ENCODE data around the gene PSMB3.
"Not testable (repeated sequence)": the region's sequence is repeated elsewhere in the genome, so short reads cannot be mapped to it uniquely, and the experiment has no call there.

PSMB3 gene

GRCh38 chr17:38779965-38780752 lies 27.6 kb downstream of the PSMB3 start:
- H3K27me3 ChIP-seq (replicated peaks; ENCODE audit: control insufficient read depth, insufficient read depth, low read length, poor library complexity, severe bottlenecking), result no peaks in the 10 kb centered on the region
- no peak for DNase-seq
- no peaks in the 10 kb centered on the region for H3K4me1 ChIP-seq (ENCODE audit: control insufficient read depth, insufficient read depth, low read length, poor library complexity, severe bottlenecking)
- H3K36me3 ChIP-seq (ENCODE audit: control insufficient read depth, insufficient read depth, low read length), result peaks cover 85% of the 10 kb centered on the region
- H3K27ac ChIP-seq (ENCODE audit: insufficient read depth, low read length, poor library complexity, severe bottlenecking), result no peak overlapping the region
- no peaks in the 10 kb centered on the region for H3K9me3 ChIP-seq (ENCODE audit: control insufficient read depth, low read length)
- no peak overlapping the region for H3K4me3 ChIP-seq (ENCODE audit: insufficient read depth, low read depth, low read length, poor library complexity, severe bottlenecking)

- H3K36me3 ChIP-seq (ENCODE audit: control insufficient read depth, insufficient read depth, low read length), result peaks cover 77% of the 10 kb centered on the region
- no peaks in the 10 kb centered on the region for H3K4me1 ChIP-seq (ENCODE audit: control insufficient read depth, insufficient read depth, low read length, poor library complexity, severe bottlenecking)
- no peaks in the 10 kb centered on the region for H3K27me3 ChIP-seq (replicated peaks; ENCODE audit: control insufficient read depth, insufficient read depth, low read length, poor library complexity, severe bottlenecking)
- H3K9me3 ChIP-seq (ENCODE audit: control insufficient read depth, low read length), result no peaks in the 10 kb centered on the region
- H3K4me3 ChIP-seq (ENCODE audit: insufficient read depth, low read depth, low read length, poor library complexity, severe bottlenecking), result no peak overlapping the region
- H3K27ac ChIP-seq (ENCODE audit: insufficient read depth, low read length, poor library complexity, severe bottlenecking), result no peak overlapping the region
- DNase-seq, result no peak
Measured at GRCh38 chr17:38783227-38783626, 30.7 kb downstream of the PSMB3 start.

GRCh38 chr17:38786372-38786771 lies 33.8 kb downstream of the PSMB3 start:
- no peak for DNase-seq
- peaks cover 45% of the 10 kb centered on the region for H3K36me3 ChIP-seq (ENCODE audit: control insufficient read depth, insufficient read depth, low read length)
- no peak overlapping the region for H3K4me3 ChIP-seq (ENCODE audit: insufficient read depth, low read depth, low read length, poor library complexity, severe bottlenecking)
- no peak overlapping the region for H3K27ac ChIP-seq (ENCODE audit: insufficient read depth, low read length, poor library complexity, severe bottlenecking)
- no peaks in the 10 kb centered on the region for H3K9me3 ChIP-seq (ENCODE audit: control insufficient read depth, low read length)
- H3K27me3 ChIP-seq (replicated peaks; ENCODE audit: control insufficient read depth, insufficient read depth, low read length, poor library complexity, severe bottlenecking), result no peaks in the 10 kb centered on the region
- H3K4me1 ChIP-seq (ENCODE audit: control insufficient read depth, insufficient read depth, low read length, poor library complexity, severe bottlenecking), result no peaks in the 10 kb centered on the region

GRCh38 chr17:38787999-38788398 lies 35.5 kb downstream of the PSMB3 start:
- not testable (repeated sequence) for H3K27me3 ChIP-seq (replicated peaks; ENCODE audit: control insufficient read depth, insufficient read depth, low read length, poor library complexity, severe bottlenecking); DNase-seq; H3K9me3 ChIP-seq (ENCODE audit: control insufficient read depth, low read length); H3K4me3 ChIP-seq (ENCODE audit: insufficient read depth, low read depth, low read length, poor library complexity, severe bottlenecking); H3K27ac ChIP-seq (ENCODE audit: insufficient read depth, low read length, poor library complexity, severe bottlenecking); H3K4me1 ChIP-seq (ENCODE audit: control insufficient read depth, insufficient read depth, low read length, poor library complexity, severe bottlenecking)
- peaks cover 37% of the 10 kb centered on the region for H3K36me3 ChIP-seq (ENCODE audit: control insufficient read depth, insufficient read depth, low read length)

GRCh38 chr17:38789185-38789584 lies 36.6 kb downstream of the PSMB3 start:
- no peaks in the 10 kb centered on the region for H3K4me1 ChIP-seq (ENCODE audit: control insufficient read depth, insufficient read depth, low read length, poor library complexity, severe bottlenecking)
- H3K4me3 ChIP-seq (ENCODE audit: insufficient read depth, low read depth, low read length, poor library complexity, severe bottlenecking), result no peak overlapping the region
- no peak overlapping the region for H3K27ac ChIP-seq (ENCODE audit: insufficient read depth, low read length, poor library complexity, severe bottlenecking)
- DNase-seq, result no peak
- H3K27me3 ChIP-seq (replicated peaks; ENCODE audit: control insufficient read depth, insufficient read depth, low read length, poor library complexity, severe bottlenecking), result no peaks in the 10 kb centered on the region
- H3K9me3 ChIP-seq (ENCODE audit: control insufficient read depth, low read length), result no peaks in the 10 kb centered on the region
- H3K36me3 ChIP-seq (ENCODE audit: control insufficient read depth, insufficient read depth, low read length), result peaks cover 28% of the 10 kb centered on the region

GRCh38 chr17:38790148-38790707 lies 37.7 kb downstream of the PSMB3 start:
- H3K4me1 ChIP-seq (ENCODE audit: control insufficient read depth, insufficient read depth, low read length, poor library complexity, severe bottlenecking); H3K27me3 ChIP-seq (replicated peaks; ENCODE audit: control insufficient read depth, insufficient read depth, low read length, poor library complexity, severe bottlenecking); H3K9me3 ChIP-seq (ENCODE audit: control insufficient read depth, low read length); DNase-seq; H3K4me3 ChIP-seq (ENCODE audit: insufficient read depth, low read depth, low read length, poor library complexity, severe bottlenecking); H3K27ac ChIP-seq (ENCODE audit: insufficient read depth, low read length, poor library complexity, severe bottlenecking): not testable (repeated sequence)
- peaks cover 18% of the 10 kb centered on the region for H3K36me3 ChIP-seq (ENCODE audit: control insufficient read depth, insufficient read depth, low read length)

GRCh38 chr17:38791162-38791561 lies 38.6 kb downstream of the PSMB3 start:
- H3K4me3 ChIP-seq (ENCODE audit: insufficient read depth, low read depth, low read length, poor library complexity, severe bottlenecking), result no peak overlapping the region
- peaks cover 10% of the 10 kb centered on the region for H3K36me3 ChIP-seq (ENCODE audit: control insufficient read depth, insufficient read depth, low read length)
- H3K27me3 ChIP-seq (replicated peaks; ENCODE audit: control insufficient read depth, insufficient read depth, low read length, poor library complexity, severe bottlenecking), result no peaks in the 10 kb centered on the region
- no peak for DNase-seq
- H3K9me3 ChIP-seq (ENCODE audit: control insufficient read depth, low read length), result no peaks in the 10 kb centered on the region
- no peak overlapping the region for H3K27ac ChIP-seq (ENCODE audit: insufficient read depth, low read length, poor library complexity, severe bottlenecking)
- H3K4me1 ChIP-seq (ENCODE audit: control insufficient read depth, insufficient read depth, low read length, poor library complexity, severe bottlenecking), result no peaks in the 10 kb centered on the region

- H3K4me3 ChIP-seq (ENCODE audit: insufficient read depth, low read depth, low read length, poor library complexity, severe bottlenecking), result no peak overlapping the region
- DNase-seq, result no peak
- no peaks in the 10 kb centered on the region for H3K9me3 ChIP-seq (ENCODE audit: control insufficient read depth, low read length)
- H3K27me3 ChIP-seq (replicated peaks; ENCODE audit: control insufficient read depth, insufficient read depth, low read length, poor library complexity, severe bottlenecking), result no peaks in the 10 kb centered on the region
- no peak overlapping the region for H3K27ac ChIP-seq (ENCODE audit: insufficient read depth, low read length, poor library complexity, severe bottlenecking)
- H3K4me1 ChIP-seq (ENCODE audit: control insufficient read depth, insufficient read depth, low read length, poor library complexity, severe bottlenecking), result peaks cover 17% of the 10 kb centered on the region
- H3K36me3 ChIP-seq (ENCODE audit: control insufficient read depth, insufficient read depth, low read length), result peaks cover 4% of the 10 kb centered on the region
Measured at GRCh38 chr17:38794221-38794620, 41.7 kb downstream of the PSMB3 start.

- Histone ChIP-seq H3K27ac (ENCODE audit: insufficient read depth, low read length, poor library complexity, severe bottlenecking) (no peak overlapping the region), H3K4me3 (ENCODE audit: insufficient read depth, low read depth, low read length, poor library complexity, severe bottlenecking) (no peak overlapping the region), H3K9me3 (ENCODE audit: control insufficient read depth, low read length) (no peaks in the 10 kb centered on the region), H3K36me3 (ENCODE audit: control insufficient read depth, insufficient read depth, low read length) (peaks cover 7% of the 10 kb centered on the region), H3K27me3 (replicated peaks; ENCODE audit: control insufficient read depth, insufficient read depth, low read length, poor library complexity, severe bottlenecking) (no peaks in the 10 kb centered on the region), H3K4me1 (ENCODE audit: control insufficient read depth, insufficient read depth, low read length, poor library complexity, severe bottlenecking) (peaks cover 17% of the 10 kb centered on the region)
- no peak for DNase-seq
Measured at GRCh38 chr17:38796451-38797157, 44.1 kb downstream of the PSMB3 start.

GRCh38 chr17:38797158-38797490 lies 44.6 kb downstream of the PSMB3 start:
- H3K27ac ChIP-seq (ENCODE audit: insufficient read depth, low read length, poor library complexity, severe bottlenecking), result no peak overlapping the region
- peaks cover 17% of the 10 kb centered on the region for H3K4me1 ChIP-seq (ENCODE audit: control insufficient read depth, insufficient read depth, low read length, poor library complexity, severe bottlenecking)
- peaks cover 11% of the 10 kb centered on the region for H3K36me3 ChIP-seq (ENCODE audit: control insufficient read depth, insufficient read depth, low read length)
- H3K27me3 ChIP-seq (replicated peaks; ENCODE audit: control insufficient read depth, insufficient read depth, low read length, poor library complexity, severe bottlenecking), result no peaks in the 10 kb centered on the region
- no peak overlapping the region for H3K4me3 ChIP-seq (ENCODE audit: insufficient read depth, low read depth, low read length, poor library complexity, severe bottlenecking)
- DNase-seq, result no peak
- no peaks in the 10 kb centered on the region for H3K9me3 ChIP-seq (ENCODE audit: control insufficient read depth, low read length)

Data from effector memory CD4-positive, alpha-beta T cell (primary cell).